ENCODE data around the gene FILIP1L.
"Not testable (repeated sequence)": the region's sequence is repeated elsewhere in the genome, so short reads cannot be mapped to it uniquely, and the experiment has no call there.

FILIP1L gene

GRCh38 chr3:100097919-100098783, 16.1 kb downstream of the FILIP1L start:
- no peak for DNase-seq

GRCh38 chr3:100096866-100097265, 17.4 kb downstream of the FILIP1L start:
- no peak for DNase-seq

GRCh38 chr3:100096286-100096685, 18.0 kb downstream of the FILIP1L start:
- not testable (repeated sequence) for DNase-seq

GRCh38 chr3:100093831-100094230, 20.5 kb downstream of the FILIP1L start:
- DNase-seq, result no peak

- no peak for DNase-seq
These were observed 23.7 kb downstream of the FILIP1L start for GRCh38 chr3:100090669-100091005.

- DNase-seq, result no peak
These were observed 24.3 kb downstream of the FILIP1L start for GRCh38 chr3:100089812-100090668.

GRCh38 chr3:100088735-100089368, 25.4 kb downstream of the FILIP1L start:
- DNase-seq, result no peak

- no peak for DNase-seq
These were observed 27.1 kb downstream of the FILIP1L start for GRCh38 chr3:100087198-100087597.

GRCh38 chr3:100086401-100086800, 27.9 kb downstream of the FILIP1L start:
- no peak for DNase-seq

- DNase-seq, result no peak
These were observed 30.0 kb downstream of the FILIP1L start for GRCh38 chr3:100084100-100084806.

- no peak for DNase-seq
These were observed 31.1 kb downstream of the FILIP1L start for GRCh38 chr3:100083209-100083608.

GRCh38 chr3:100082714-100083113, 31.6 kb downstream of the FILIP1L start:
- DNase-seq, result no peak

- no peak for DNase-seq
These were observed 32.2 kb downstream of the FILIP1L start for GRCh38 chr3:100081986-100082692.

GRCh38 chr3:100081311-100081710, 33.0 kb downstream of the FILIP1L start:
- DNase-seq, result no peak

- no peak for DNase-seq
These were observed 33.7 kb downstream of the FILIP1L start for GRCh38 chr3:100080573-100080972.

GRCh38 chr3:100079328-100079727, 35.0 kb downstream of the FILIP1L start:
- DNase-seq, result no peak

GRCh38 chr3:100076731-100077529, 37.4 kb downstream of the FILIP1L start:
- DNase-seq, result no peak

GRCh38 chr3:100075851-100076730, 38.2 kb downstream of the FILIP1L start:
- no peak for DNase-seq

- no peak for DNase-seq
These were observed 39.1 kb downstream of the FILIP1L start for GRCh38 chr3:100075196-100075595.

- DNase-seq, result no peak
These were observed 40.5 kb downstream of the FILIP1L start for GRCh38 chr3:100073714-100074307.

Data from activated naive CD4-positive, alpha-beta T cell treated with anti-CD3 and anti-CD28 coated beads, Interleukin-2, amount 50 U/mL, for 16 hours (primary cell).